HUES6 (cell line): ENCODE measurements around the gene MAML2.

Source experiments
- H3K27ac ChIP-seq: 2 replicates; pipeline ENCODE4 v1.7.0; 2013; ENCODE audit warnings: low read depth, mild to moderate bottlenecking, low read length, inconsistent platforms
- H3K27me3 ChIP-seq: 2 replicates; pipeline ENCODE4 v1.6.1; 2013; ENCODE audit warnings: low read length; ENCODE audit not compliant: control insufficient read depth, insufficient read depth
- H3K36me3 ChIP-seq: 2 replicates; pipeline ENCODE4 v1.6.1; 2013; ENCODE audit warnings: low read length; ENCODE audit not compliant: control insufficient read depth, insufficient read depth
- H3K4me1 ChIP-seq: 2 replicates; pipeline ENCODE4 v1.6.1; 2013; ENCODE audit warnings: low read length; ENCODE audit not compliant: control insufficient read depth, insufficient read depth
- H3K4me3 ChIP-seq: 2 replicates; pipeline ENCODE4 v1.5.1; 2013; ENCODE audit warnings: low read depth, low read length
- H3K9ac ChIP-seq: one replicate; pipeline ENCODE4 v1.6.1; 2013; ENCODE audit warnings: mild to moderate bottlenecking, low read length
- H3K9me3 ChIP-seq: 2 replicates; pipeline ENCODE4 v1.6.1; 2013; ENCODE audit warnings: low read depth, low read length; ENCODE audit not compliant: control insufficient read depth, insufficient read depth

MAML2 gene

DNA sequence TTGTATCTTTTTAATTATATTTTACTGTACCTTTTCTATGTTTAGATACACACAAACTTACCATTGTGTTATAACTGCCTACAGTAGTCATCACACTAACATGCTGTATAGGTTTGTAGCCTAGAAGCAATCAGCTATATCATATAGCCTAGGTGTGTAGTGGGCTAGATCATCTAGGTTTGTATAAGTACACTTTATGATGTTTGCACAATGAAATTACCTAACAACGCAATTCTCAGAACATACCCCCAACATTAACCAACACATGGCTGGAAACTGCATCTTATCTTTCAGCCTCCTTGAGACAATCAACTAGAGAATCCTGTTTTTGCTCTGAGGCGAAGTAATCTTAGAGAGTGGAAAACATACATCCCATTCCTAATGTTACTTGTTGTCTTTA is 358.9 kb downstream of the MAML2 start:
- H3K27me3 ChIP-seq = no peaks in the 10 kb centered on the region

GRCh38 chr11:95977534-95978174 is 365.3 kb downstream of the MAML2 start:
- H3K27ac ChIP-seq = no peak overlapping the region

More for the DNA sequence above, 358.9 kb downstream of the MAML2 start:
- H3K4me1 ChIP-seq = no peaks in the 10 kb centered on the region; the same call in 1 of the 2 replicates
- no peak overlapping the region for H3K4me3 ChIP-seq
- no peak overlapping the region for H3K9ac ChIP-seq
- H3K27ac ChIP-seq = no peak overlapping the region
- H3K9me3 ChIP-seq = no peaks in the 10 kb centered on the region
- H3K36me3 ChIP-seq = peaks cover 6% of the 10 kb centered on the region; the same call in 1 of the 2 replicates

GRCh38 chr11:95976550-95976949 is 366.4 kb downstream of the MAML2 start:
- Histone ChIP-seq H3K9ac (no peak overlapping the region), H3K9me3 (no peaks in the 10 kb centered on the region), H3K27me3 (no peaks in the 10 kb centered on the region), H3K4me3 (no peak overlapping the region), H3K36me3 (peaks cover 9% of the 10 kb centered on the region; the same call in 1 of the 2 replicates), H3K4me1 (no peaks in the 10 kb centered on the region), H3K27ac (no peak overlapping the region)

More at GRCh38 chr11:95977534-95978174, 365.3 kb downstream of the MAML2 start:
- Histone ChIP-seq H3K9me3 (no peaks in the 10 kb centered on the region), H3K36me3 (peaks cover 9% of the 10 kb centered on the region; the same call in 1 of the 2 replicates), H3K9ac (no peak overlapping the region), H3K27me3 (no peaks in the 10 kb centered on the region), H3K4me3 (no peak overlapping the region), H3K4me1 (no peaks in the 10 kb centered on the region)

- no peaks in the 10 kb centered on the region for H3K4me1 ChIP-seq
- no peak overlapping the region for H3K9ac ChIP-seq
- H3K9me3 ChIP-seq = no peaks in the 10 kb centered on the region
- peaks cover 9% of the 10 kb centered on the region; the same call in 1 of the 2 replicates for H3K36me3 ChIP-seq
- H3K27me3 ChIP-seq = no peaks in the 10 kb centered on the region
- no peak overlapping the region for H3K27ac ChIP-seq
- H3K4me3 ChIP-seq = no peak overlapping the region
Measured at GRCh38 chr11:95975343-95975742, 367.7 kb downstream of the MAML2 start.

GRCh38 chr11:95972060-95972459 is 370.9 kb downstream of the MAML2 start:
- H3K9me3 ChIP-seq = no peaks in the 10 kb centered on the region
- H3K4me3 ChIP-seq = no peak overlapping the region
- H3K36me3 ChIP-seq = no peaks in the 10 kb centered on the region
- H3K27ac ChIP-seq = no peak overlapping the region
- no peaks in the 10 kb centered on the region for H3K4me1 ChIP-seq
- H3K27me3 ChIP-seq = no peaks in the 10 kb centered on the region
- H3K9ac ChIP-seq = no peak overlapping the region

DNA sequence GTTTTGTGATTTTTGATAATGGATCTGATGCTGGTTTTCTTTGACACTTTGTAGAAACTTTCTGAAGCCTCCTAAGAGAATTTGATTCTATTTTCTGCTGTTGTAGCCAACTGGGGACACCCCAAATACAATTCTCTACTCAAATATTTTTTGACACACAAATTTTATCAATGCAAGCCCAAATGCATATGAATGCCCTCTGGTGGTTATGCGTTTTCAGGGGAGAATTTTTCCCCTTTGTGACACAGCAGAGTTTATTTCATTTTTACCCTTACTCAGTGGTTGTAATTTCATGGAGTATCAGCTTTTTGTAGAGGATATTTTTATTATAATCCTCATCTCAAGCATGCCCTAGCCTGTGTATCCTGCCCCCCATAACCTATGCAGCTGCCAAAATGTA is 374.4 kb downstream of the MAML2 start:
- no peaks in the 10 kb centered on the region for H3K36me3 ChIP-seq
- H3K27me3 ChIP-seq = no peaks in the 10 kb centered on the region
- H3K4me3 ChIP-seq = no peak overlapping the region
- H3K9me3 ChIP-seq = no peaks in the 10 kb centered on the region
- H3K4me1 ChIP-seq = no peaks in the 10 kb centered on the region
- H3K9ac ChIP-seq = no peak overlapping the region
- H3K27ac ChIP-seq = no peak overlapping the region

GRCh38 chr11:95964281-95964680 is 378.7 kb downstream of the MAML2 start:
- Histone ChIP-seq H3K27ac (no peak overlapping the region), H3K27me3 (no peaks in the 10 kb centered on the region), H3K36me3 (no peaks in the 10 kb centered on the region), H3K9me3 (no peaks in the 10 kb centered on the region), H3K4me3 (no peak overlapping the region), H3K9ac (no peak overlapping the region), H3K4me1 (no peaks in the 10 kb centered on the region)

DNA sequence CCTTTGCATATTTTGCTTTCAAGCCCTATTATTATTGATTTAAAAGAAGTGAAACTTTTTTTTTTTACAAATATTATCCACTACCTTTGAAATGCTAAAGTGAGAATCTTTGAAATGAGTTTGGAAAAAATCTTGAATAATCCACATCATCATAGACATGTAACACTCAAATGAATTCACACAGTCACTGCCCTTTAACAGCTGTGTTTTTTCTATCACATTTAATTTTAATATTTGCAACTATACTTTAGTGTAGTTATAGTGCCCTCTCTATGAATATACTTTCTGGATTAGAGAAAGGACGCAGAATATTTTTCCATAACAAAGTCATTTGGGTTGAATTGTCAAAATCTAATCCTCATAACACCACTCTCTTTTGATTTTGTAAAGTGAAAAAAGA is 381.2 kb downstream of the MAML2 start:
- H3K4me3 ChIP-seq = no peak overlapping the region
- H3K9me3 ChIP-seq = no peaks in the 10 kb centered on the region
- no peaks in the 10 kb centered on the region for H3K27me3 ChIP-seq
- H3K27ac ChIP-seq = no peak overlapping the region
- H3K4me1 ChIP-seq = no peaks in the 10 kb centered on the region
- H3K9ac ChIP-seq = no peak overlapping the region
- no peaks in the 10 kb centered on the region for H3K36me3 ChIP-seq

- H3K4me3 ChIP-seq = no peak overlapping the region
- no peaks in the 10 kb centered on the region for H3K27me3 ChIP-seq
- H3K27ac ChIP-seq = no peak overlapping the region
- peaks cover 33% of the 10 kb centered on the region for H3K9me3 ChIP-seq
- H3K9ac ChIP-seq = no peak overlapping the region
- H3K36me3 ChIP-seq = no peaks in the 10 kb centered on the region
- H3K4me1 ChIP-seq = no peaks in the 10 kb centered on the region
Measured at GRCh38 chr11:95950905-95951304, 392.1 kb downstream of the MAML2 start.

- Histone ChIP-seq H3K9ac (no peak overlapping the region), H3K4me3 (no peak overlapping the region), H3K36me3 (no peaks in the 10 kb centered on the region), H3K27ac (no peak overlapping the region), H3K4me1 (no peaks in the 10 kb centered on the region), H3K9me3 (peaks cover 56% of the 10 kb centered on the region), H3K27me3 (no peaks in the 10 kb centered on the region)
Measured at GRCh38 chr11:95948637-95949036, 394.4 kb downstream of the MAML2 start.

DNA sequence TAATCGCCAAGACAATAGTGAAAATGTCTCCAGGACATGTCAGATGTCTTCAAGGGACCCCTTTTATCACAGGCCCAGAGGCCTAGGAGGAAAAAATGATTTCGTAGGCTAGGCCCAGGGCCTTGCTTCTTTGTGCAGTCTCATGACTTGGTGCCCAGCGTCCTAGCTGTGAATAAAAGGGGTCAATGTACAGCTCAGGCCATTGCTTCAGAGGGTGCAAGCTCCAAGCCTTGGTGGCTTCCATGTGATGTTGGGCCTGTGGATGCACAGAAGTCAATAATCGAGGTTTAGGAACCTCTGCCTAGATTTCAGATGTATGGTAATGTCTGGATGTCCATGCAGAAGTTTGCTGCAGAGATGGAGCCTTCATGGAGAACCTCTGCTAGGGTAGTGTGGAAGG is 398.4 kb downstream of the MAML2 start:
- H3K9ac ChIP-seq = no peak overlapping the region
- no peak overlapping the region for H3K4me3 ChIP-seq
- no peak overlapping the region for H3K27ac ChIP-seq
- H3K27me3 ChIP-seq = no peaks in the 10 kb centered on the region
- H3K4me1 ChIP-seq = no peaks in the 10 kb centered on the region
- H3K9me3 ChIP-seq = peaks cover 56% of the 10 kb centered on the region
- no peaks in the 10 kb centered on the region for H3K36me3 ChIP-seq
